ENCODE results near the gene PDHA2. TPM values are rescaled to one million over a fixed set of nuclear protein-coding genes. Genes with fewer than 3 reads are reported as not detected.

Gene PDHA2
- not detected in 5 replicates for total RNA-seq (2022; extraction: Qiagen RNA extraction)

DNA sequence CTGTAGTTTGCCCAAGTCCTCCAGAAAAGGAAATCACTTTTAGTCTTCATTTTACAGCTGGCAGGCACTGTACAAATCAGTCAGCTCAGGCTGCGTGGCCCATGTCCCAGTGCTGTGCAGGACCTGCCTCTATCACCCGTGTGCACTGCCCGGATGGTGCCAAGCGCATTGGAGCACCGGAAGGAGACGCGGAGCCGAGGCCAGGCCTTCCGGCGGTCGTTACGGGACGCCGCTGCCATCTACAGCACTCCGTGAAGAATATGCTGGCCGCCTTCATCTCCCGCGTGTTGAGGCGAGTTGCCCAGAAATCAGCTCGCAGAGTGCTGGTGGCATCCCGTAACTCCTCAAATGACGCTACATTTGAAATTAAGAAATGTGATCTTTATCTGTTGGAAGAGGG lies at the start of gene PDHA2:
Gene PDHA2, plus strand, starts transcription at position 203 of the 400 bp plus-strand sequence. Its CDS starts 58 bp downstream, at position 261.

Data from A549 treated with CORT108297 at 1 μM for 4 hours (cell line).